K562 (cell line): ENCODE results near the gene ARHGAP26. TPM values are rescaled to one million over a fixed set of nuclear protein-coding genes. Genes with fewer than 3 reads are reported as not detected.
A peak's percentile ranks its signal among the peaks of the same experiment; 100 is the strongest.

Experiments used
- ATAC-seq: fragments of 200-7000 bp; cut with Tn5 transposase; 3 replicates; pipeline ENCODE4 v1.9.1; 2020; ENCODE audit warnings: moderate library complexity
- BruUV-seq: library from RNA; stranded (reverse); fragments of 400-500 nt; replicated peaks from 2 replicates; lab custom pipeline; 2021; lab: Mats Ljungman, UMichigan
- CTCF ChIA-PET: fragments of 300-600 bp; formaldehyde crosslinking; extraction: SDS; loops from one replicate; lab custom pipeline; 2021; ENCODE audit warnings: low intra/inter-chr PET ratio; lab: Yijun Ruan, JAX
- POLR2A ChIA-PET: fragments of 300-600, 350-650 bp; sonication (Branson Sonifier 250); formaldehyde crosslinking; extraction: SDS; loops from one replicate; lab custom pipeline; 2021; ENCODE audit warnings: antibody characterized with exemption, inconsistent platforms; lab: Yijun Ruan, JAX
- DNase-seq, 4 experiments: peaks; one replicate each; pipeline versions ENCODE4 v3.0.0 to v3.0.0-alpha.2; 2011 to 2018; ENCODE audit warnings: low spot score in 3 of 4, mixed read lengths in 3 of 4; ENCODE audit errors: extremely low read depth in 1 of 4
- FAIRE-seq: peaks from 2 replicates; lab custom pipeline; 2011; peaks lifted over from hg19 to GRCh38; lab: Jason Lieb, UNC
- H2AFZ ChIP-seq: 2 replicates; pipeline ENCODE4 v1.6.0; 2011; ENCODE audit warnings: low read depth, low read length, control low read depth, inconsistent platforms
- H3K27ac ChIP-seq: fragments of 200-600 bp; 3 replicates; pipeline ENCODE4 v1.8.0; 2011; ENCODE audit warnings: low read depth, mild to moderate bottlenecking, control low read depth, inconsistent platforms, low read length, moderate library complexity, mixed read lengths; ENCODE audit errors: extremely low read depth
- H3K27me3 ChIP-seq, 2 experiments: fragments of 300-600 bp in 1 of 2; 2 replicates in 1 of 2; 3 replicates in 1 of 2; pipeline versions ENCODE4 v1.6.0 to v1.8.0; 2011; ENCODE audit warnings: inconsistent platforms in 2 of 2, low read length in 2 of 2, mild to moderate bottlenecking in 1 of 2, mixed read lengths in 1 of 2, moderate library complexity in 1 of 2; ENCODE audit not compliant: control insufficient read depth in 2 of 2, insufficient read depth in 2 of 2
- H3K36me3 ChIP-seq: fragments of 300-600 bp; 3 replicates; pipeline ENCODE4 v1.8.0; 2011; ENCODE audit warnings: mild to moderate bottlenecking, low read length, inconsistent platforms; ENCODE audit not compliant: control insufficient read depth, insufficient read depth
- H3K4me1 ChIP-seq, 2 experiments: fragments of 200-600 bp in 1 of 2; replicated peaks in 1 of 2; 2 replicates in 1 of 2; 3 replicates in 1 of 2; pipeline versions ENCODE4 v1.5.1 to v1.8.0; 2011; ENCODE audit warnings: inconsistent platforms in 2 of 2, low read length in 2 of 2, mild to moderate bottlenecking in 1 of 2, mixed read lengths in 1 of 2, moderate library complexity in 1 of 2; ENCODE audit not compliant: control insufficient read depth in 2 of 2, insufficient read depth in 2 of 2
- H3K4me2 ChIP-seq: 2 replicates; pipeline ENCODE4 v1.6.1; 2011; ENCODE audit warnings: low read length, control low read depth, inconsistent platforms, mixed read lengths; ENCODE audit not compliant: insufficient read depth
- H3K4me3 ChIP-seq: fragments of 200-600 bp; sonication (generic), shearing (Covaris generic); 2 replicates; pipeline ENCODE4 v1.5.1; 2016; ENCODE audit warnings: control low read depth, inconsistent platforms
- H3K79me2 ChIP-seq: fragments of 200-600 bp; 3 replicates; pipeline ENCODE4 v1.8.0; 2011; ENCODE audit warnings: low read length, inconsistent platforms; ENCODE audit not compliant: control insufficient read depth, insufficient read depth
- H3K9ac ChIP-seq, 2 experiments: 2 replicates each; pipeline versions ENCODE4 v1.6.0 to v1.6.1; 2011; ENCODE audit warnings: low read depth in 2 of 2, low read length in 2 of 2, control low read depth in 1 of 2, inconsistent platforms in 1 of 2, mild to moderate bottlenecking in 1 of 2, mixed read lengths in 1 of 2; ENCODE audit not compliant: insufficient read depth in 1 of 2
- H3K9me1 ChIP-seq: one replicate; pipeline ENCODE4 v1.6.0; 2011; ENCODE audit warnings: inconsistent platforms, mild to moderate bottlenecking, low read length, moderate library complexity; ENCODE audit not compliant: control insufficient read depth, insufficient read depth
- H3K9me3 ChIP-seq: replicated peaks from 2 replicates; pipeline ENCODE4 v1.5.1; 2011; ENCODE audit warnings: low read depth, low read length, inconsistent platforms; ENCODE audit not compliant: control insufficient read depth, insufficient read depth
- H4K20me1 ChIP-seq: replicated peaks from 2 replicates; pipeline ENCODE4 v1.6.1; 2011; ENCODE audit warnings: low read length, inconsistent platforms, mixed read lengths; ENCODE audit not compliant: control insufficient read depth, insufficient read depth
- CC2D1A ChIP-seq: fragments of 450-650 bp; IDR thresholded peaks from 2 replicates; pipeline ENCODE4 v1.6.1; 2017; ENCODE audit warnings: mild to moderate bottlenecking
- CEBPB ChIP-seq: fragments of 450-650 bp; IDR thresholded peaks from 2 replicates; pipeline ENCODE4 v1.6.1; 2016; ENCODE audit warnings: missing genetic modification characterization, missing compliant biosample characterization
- HDGF ChIP-seq: fragments of 450-650 bp; IDR thresholded peaks from 2 replicates; pipeline ENCODE4 v1.6.1; 2016
- KLF1 ChIP-seq: fragments of 450-650 bp; IDR thresholded peaks from 2 replicates; pipeline ENCODE4 v1.6.1; 2016; ENCODE audit warnings: missing genetic modification characterization, missing compliant biosample characterization
- MTF1 ChIP-seq: fragments of 250-450 bp; sonication (Bioruptor Pico); IDR thresholded peaks from 2 replicates; pipeline ENCODE4 v1.9.0; 2021; ENCODE audit warnings: moderate library complexity, mild to moderate bottlenecking, inconsistent platforms, borderline replicate concordance
- NFE2L1 ChIP-seq: fragments of 450-650 bp; IDR thresholded peaks from 2 replicates; pipeline ENCODE4 v1.6.1; 2016; ENCODE audit warnings: missing genetic modification characterization, low read depth, mild to moderate bottlenecking, missing compliant biosample characterization, moderate library complexity, borderline replicate concordance
- NFIX ChIP-seq: fragments of 250-450 bp; sonication (Bioruptor Pico); IDR thresholded peaks from 2 replicates; pipeline ENCODE4 v1.4.0; 2020; ENCODE audit warnings: low read depth, mild to moderate bottlenecking, moderate library complexity
- RUNX1 ChIP-seq: sonication (generic); IDR thresholded peaks from 2 replicates; pipeline ENCODE4 v1.6.1; 2016; ENCODE audit warnings: antibody characterized with exemption, low read depth
- SIN3B ChIP-seq: fragments of 450-650 bp; IDR thresholded peaks from 2 replicates; pipeline ENCODE4 v1.6.1; 2017; ENCODE audit warnings: low read depth, mild to moderate bottlenecking, moderate library complexity
- TAL1 ChIP-seq: fragments of 450-650 bp; IDR thresholded peaks from 2 replicates; pipeline ENCODE4 v1.6.1; 2016; ENCODE audit warnings: mild to moderate bottlenecking
- TRIM24 ChIP-seq, 2 experiments: fragments of 450-650 bp; IDR thresholded peaks; 2 replicates each; pipeline ENCODE4 v1.6.1; 2016
- ZKSCAN8 ChIP-seq: fragments of 200-800 bp; sonication (Bioruptor generic); IDR thresholded peaks from 2 replicates; pipeline ENCODE4 v1.6.1; 2016; ENCODE audit warnings: missing genetic modification characterization, missing compliant biosample characterization
- ZNF175 ChIP-seq: fragments of 200-800 bp; sonication (Bioruptor generic); IDR thresholded peaks from 2 replicates; pipeline ENCODE4 v1.6.1; 2016; ENCODE audit warnings: low read depth, mild to moderate bottlenecking, missing genetic modification characterization, missing compliant biosample characterization
- ZNF583 ChIP-seq: fragments of 250-450 bp; sonication (Bioruptor Pico); IDR thresholded peaks from 2 replicates; pipeline ENCODE4 v1.4.0; 2020
- WGBS: fragments of 100-300 bp; shearing (Covaris generic); methylation state at CpG from one replicate; pipeline ENCODE4 v1.1.6; 2016; ENCODE audit warnings: low coverage, mixed read lengths; ENCODE audit not compliant: insufficient coverage; ENCODE audit errors: missing lambda C conversion rate; 5-methylcytosine and 5-hydroxymethylcytosine counted together
- in situ Hi-C: fragments of 300-500 bp; cut with MboI; formaldehyde crosslinking; loops from 4 replicates; pipeline ENCODE4 v1.15.0; 2018; ENCODE audit warnings: inconsistent platforms, mixed read lengths
- intact Hi-C: fragments of 100-400 bp; cut with micrococcal nuclease; formaldehyde crosslinking; loops from 2 replicates; pipeline ENCODE4 v1.14.2; 2022
- polyA plus RNA-seq, 8 experiments: library from polyadenylated mRNA; depleted of rRNA in 4 of 8; stranded (reverse) in 5 of 8; unstranded in 3 of 8; fragments of >200 nt; fragmentation: Nextera tagmentation in 2 of 8; fragmentation: Illumina TruSeq in 1 of 8; extraction: Ambion mirVana in 2 of 8; extraction: Trizol in 1 of 8; gene quantifications; 2 replicates each; pipeline versions ENCODE4 v1.2.1 to v1.2.3, GENCODE V29; 2011 to 2014; ENCODE audit warnings: inconsistent platforms in 1 of 8, missing spikeins in 1 of 8
- total RNA-seq, 7 experiments: library from RNA; depleted of rRNA in 6 of 7; stranded (reverse); fragments of >200 nt in 6 of 7; fragmentation: Illumina TruSeq in 2 of 7; extraction: Trizol in 2 of 7; gene quantifications; 2 replicates each; pipeline versions ENCODE4 v1.2.1 to v1.2.3, GENCODE V29; 2011 to 2021; ENCODE audit warnings: low replicate concordance in 1 of 7
- TF ChIP-seq, protein P1 (sequence below): fragments of 250-450 bp; sonication (Bioruptor Pico); IDR thresholded peaks from 2 replicates; pipeline ENCODE4 v1.8.0; 2022; ENCODE audit warnings: inconsistent platforms
- TF ChIP-seq, protein P2 (sequence below): fragments of 450-650 bp; IDR thresholded peaks from 2 replicates; pipeline ENCODE4 v1.6.1; 2016; ENCODE audit warnings: missing biosample characterization, missing genetic modification characterization

Gene ARHGAP26
- total and polyA plus RNA-seq, 9 of the 15 experiments (the other 6 are each of a cell fraction or from before 2014, with no cell fraction given): 0.13 to 1.1 (median 0.55) TPM

DNA sequence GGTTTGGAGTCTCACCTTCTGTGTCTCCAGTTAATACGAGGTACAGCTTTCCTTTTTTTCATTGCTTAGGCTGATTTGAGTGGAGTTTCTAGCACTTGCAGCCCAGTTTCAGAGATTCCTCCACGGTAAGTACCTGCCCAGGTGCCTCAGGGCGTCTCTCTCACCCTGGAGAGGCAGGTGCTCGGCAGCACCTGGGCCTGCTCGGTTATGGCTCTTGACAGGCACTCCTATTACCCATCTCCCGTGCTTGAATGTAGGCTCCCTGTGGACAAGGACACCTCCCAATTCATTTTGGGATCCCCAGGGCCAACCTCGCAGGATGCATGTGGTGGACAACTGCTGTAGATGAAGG lies 489.1 kb downstream of the ARHGAP26 start:
- ChIA-PET CTCF (no interaction called here), POLR2A (no interaction called here)
- DNase-seq (no peak), ATAC-seq (no peak), FAIRE-seq (no peak)
- WGBS: 84% methylated on average over 6 of the region's 7 CpGs
- Histone ChIP-seq H3K4me3 (no peak overlapping the region), H3K9me1 (no peaks in the 10 kb centered on the region), H3K9me3 (no peaks in the 10 kb centered on the region), H3K9ac (no peak overlapping the region), H3K27me3 (no peaks in the 10 kb centered on the region), H3K27ac (no peak overlapping the region), H4K20me1 (no peaks in the 10 kb centered on the region), H3K4me1 (peaks cover 0 to 10% of the 10 kb centered on the region in 2 experiments; a peak in 2 of 5 replicates), H3K4me2 (no peak overlapping the region), H3K79me2 (no peaks in the 10 kb centered on the region), H2AFZ (no peak overlapping the region), H3K36me3 (no peaks in the 10 kb centered on the region)
- intact Hi-C loops: no loop called here
- BruUV-seq: no TSS peak
- no peak for TF ChIP-seq CC2D1A
- no peak for TF ChIP-seq NFIX
- TF ChIP-seq ZNF583: no peak
- TF ChIP-seq SIN3B: no peak
- TF ChIP-seq MTF1 (CRISPR knock-in tag): no peak
- no peak for TF ChIP-seq ZKSCAN8 (CRISPR knock-in tag)
- TF ChIP-seq KLF1 (tag): no peak
- in situ Hi-C loops: no loop called here

DNA sequence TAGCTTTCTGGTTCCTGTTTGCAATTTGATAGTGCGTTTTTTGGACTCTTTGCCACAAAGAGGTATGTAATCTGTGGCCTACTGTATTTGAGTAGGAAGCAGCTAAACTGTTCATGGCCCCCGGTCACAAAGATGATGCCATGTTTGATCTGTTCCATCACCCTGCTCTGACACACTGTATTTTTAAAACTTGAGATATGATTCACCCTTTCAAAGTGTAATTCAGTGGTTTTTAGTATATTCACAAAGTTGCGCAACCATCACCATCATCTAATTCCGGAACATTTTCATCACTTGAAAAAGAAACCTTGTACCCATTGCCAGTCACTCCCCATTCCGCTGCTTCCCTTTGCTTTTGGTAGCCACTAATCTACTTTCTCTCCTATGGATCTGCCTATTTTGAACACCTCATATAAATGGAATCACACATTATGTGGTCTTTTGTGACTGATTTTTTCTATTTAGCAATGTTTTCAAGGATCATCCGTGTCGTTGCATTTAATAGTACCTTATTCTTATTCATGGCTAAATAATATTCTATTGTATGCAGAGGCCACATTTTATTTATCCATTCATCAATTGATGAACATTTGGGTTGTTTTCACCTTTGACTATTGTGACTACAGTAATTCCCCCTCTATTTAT lies 491.7 kb downstream of the ARHGAP26 start:
- DNase-seq (no peak), ATAC-seq (no peak), FAIRE-seq (no peak)
- H3K27me3 ChIP-seq: no peaks in the 10 kb centered on the region
- 77% methylated on average over 7 of the region's 7 CpGs for WGBS
- no peaks in the 10 kb centered on the region for H3K79me2 ChIP-seq
- H3K36me3 ChIP-seq: no peaks in the 10 kb centered on the region
- H3K4me2 ChIP-seq: no peak overlapping the region
- H2AFZ ChIP-seq: no peak overlapping the region
- in situ Hi-C loops (no loop called here), intact Hi-C loops (no loop called here)
- H3K4me3 ChIP-seq: no peak overlapping the region
- no peaks in the 10 kb centered on the region for H3K9me3 ChIP-seq
- H4K20me1 ChIP-seq: no peaks in the 10 kb centered on the region
- H3K9me1 ChIP-seq: no peaks in the 10 kb centered on the region
- peaks cover 0 to 10% of the 10 kb centered on the region in 2 experiments; a peak in 1 of 5 replicates for H3K4me1 ChIP-seq
- no peak overlapping the region for H3K9ac ChIP-seq
- H3K27ac ChIP-seq: peak overlapping the region; percentile 12; the same call in 2 of the 3 replicates
- BruUV-seq: no TSS peak
- ChIA-PET CTCF (no interaction called here), POLR2A (no interaction called here)
- TF ChIP-seq CEBPB (tag) (peak; percentile 96), TAL1 (no peak), ZNF175 (CRISPR knock-in tag) (no peak), TRIM24 (IDR thresholded peaks at IDR 0.05) (peak; percentile 9 to 20; a peak in 2 of 4 replicates), RUNX1 (no peak), NFE2L1 (tag) (no peak), HDGF (no peak)
- TF ChIP-seq, protein P1, sequence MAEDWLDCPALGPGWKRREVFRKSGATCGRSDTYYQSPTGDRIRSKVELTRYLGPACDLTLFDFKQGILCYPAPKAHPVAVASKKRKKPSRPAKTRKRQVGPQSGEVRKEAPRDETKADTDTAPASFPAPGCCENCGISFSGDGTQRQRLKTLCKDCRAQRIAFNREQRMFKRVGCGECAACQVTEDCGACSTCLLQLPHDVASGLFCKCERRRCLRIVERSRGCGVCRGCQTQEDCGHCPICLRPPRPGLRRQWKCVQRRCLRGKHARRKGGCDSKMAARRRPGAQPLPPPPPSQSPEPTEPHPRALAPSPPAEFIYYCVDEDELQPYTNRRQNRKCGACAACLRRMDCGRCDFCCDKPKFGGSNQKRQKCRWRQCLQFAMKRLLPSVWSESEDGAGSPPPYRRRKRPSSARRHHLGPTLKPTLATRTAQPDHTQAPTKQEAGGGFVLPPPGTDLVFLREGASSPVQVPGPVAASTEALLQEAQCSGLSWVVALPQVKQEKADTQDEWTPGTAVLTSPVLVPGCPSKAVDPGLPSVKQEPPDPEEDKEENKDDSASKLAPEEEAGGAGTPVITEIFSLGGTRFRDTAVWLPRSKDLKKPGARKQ (CRISPR knock-in tag): 0 out of 2 replicates have a peak, but pooled peaks have one; percentile 29
- TF ChIP-seq, protein P2, sequence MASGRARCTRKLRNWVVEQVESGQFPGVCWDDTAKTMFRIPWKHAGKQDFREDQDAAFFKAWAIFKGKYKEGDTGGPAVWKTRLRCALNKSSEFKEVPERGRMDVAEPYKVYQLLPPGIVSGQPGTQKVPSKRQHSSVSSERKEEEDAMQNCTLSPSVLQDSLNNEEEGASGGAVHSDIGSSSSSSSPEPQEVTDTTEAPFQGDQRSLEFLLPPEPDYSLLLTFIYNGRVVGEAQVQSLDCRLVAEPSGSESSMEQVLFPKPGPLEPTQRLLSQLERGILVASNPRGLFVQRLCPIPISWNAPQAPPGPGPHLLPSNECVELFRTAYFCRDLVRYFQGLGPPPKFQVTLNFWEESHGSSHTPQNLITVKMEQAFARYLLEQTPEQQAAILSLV: peak; percentile 82
